KOPT-K1 (cell line): Measurements from ENCODE around the gene YPEL2.

Source experiments
- H3K27ac ChIP-seq: fragments of 200-600 bp; sonication (generic); 2 replicates; pipeline ENCODE4 v1.5.1; 2016; ENCODE audit warnings: antibody characterized with exemption, mild to moderate bottlenecking, low read depth, low read length; ENCODE audit not compliant: poor library complexity, severe bottlenecking
- H3K36me3 ChIP-seq: fragments of 200-600 bp; sonication (generic); 2 replicates; pipeline ENCODE4 v1.5.1; 2017; ENCODE audit warnings: antibody characterized with exemption, mild to moderate bottlenecking, low read length, moderate library complexity; ENCODE audit not compliant: insufficient read depth
- H3K9me3 ChIP-seq: fragments of 200-600 bp; sonication (generic); 2 replicates; pipeline ENCODE4 v1.5.1; 2017; ENCODE audit warnings: antibody characterized with exemption, low read length, mild to moderate bottlenecking; ENCODE audit not compliant: insufficient read depth, poor library complexity, severe bottlenecking

Gene YPEL2

DNA sequence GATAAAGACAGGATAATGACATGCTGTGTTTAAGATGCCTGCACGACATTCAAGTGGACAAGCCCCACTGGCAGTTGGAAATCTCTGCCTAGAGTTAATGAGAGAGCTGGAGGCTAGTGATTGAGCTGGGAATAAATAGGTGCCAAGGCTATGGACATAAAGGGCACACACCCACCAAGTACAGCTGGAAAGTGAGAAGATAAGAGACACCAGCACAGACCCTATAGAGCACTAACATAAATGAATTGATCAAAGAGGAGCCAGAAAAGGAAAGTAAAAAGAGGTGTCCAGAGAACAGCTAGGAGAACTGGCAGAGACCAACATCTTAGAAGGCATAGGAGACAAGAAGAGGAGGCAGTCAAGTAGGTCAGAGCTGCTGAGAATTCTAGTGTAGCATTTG, 101.2 kb downstream of the YPEL2 start:
- no peaks in the 10 kb centered on the region for H3K36me3 ChIP-seq
- H3K27ac ChIP-seq: no peak overlapping the region
- H3K9me3 ChIP-seq: peaks cover 11% of the 10 kb centered on the region

DNA sequence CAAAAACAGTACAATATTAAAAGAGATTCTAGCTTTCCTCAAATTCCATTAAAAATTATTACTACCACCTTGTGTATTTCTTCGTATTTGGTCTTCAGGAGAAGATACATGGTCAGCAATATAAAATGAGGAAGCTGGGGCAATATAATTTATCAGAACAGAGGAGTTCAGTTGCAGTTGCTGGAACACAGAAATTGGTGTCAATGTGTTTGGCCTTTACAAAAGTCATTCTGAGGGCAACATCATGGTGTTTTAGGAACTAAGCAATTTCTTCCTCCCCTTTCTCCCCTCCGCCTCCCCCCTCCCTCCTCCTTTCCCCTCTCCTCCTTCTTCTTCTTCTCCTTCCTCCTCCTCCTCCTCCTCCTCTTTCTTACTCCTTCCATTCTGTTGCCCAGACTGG, 102.1 kb downstream of the YPEL2 start:
- H3K27ac ChIP-seq: no peak overlapping the region
- H3K36me3 ChIP-seq: no peaks in the 10 kb centered on the region
- peaks cover 11% of the 10 kb centered on the region for H3K9me3 ChIP-seq

DNA sequence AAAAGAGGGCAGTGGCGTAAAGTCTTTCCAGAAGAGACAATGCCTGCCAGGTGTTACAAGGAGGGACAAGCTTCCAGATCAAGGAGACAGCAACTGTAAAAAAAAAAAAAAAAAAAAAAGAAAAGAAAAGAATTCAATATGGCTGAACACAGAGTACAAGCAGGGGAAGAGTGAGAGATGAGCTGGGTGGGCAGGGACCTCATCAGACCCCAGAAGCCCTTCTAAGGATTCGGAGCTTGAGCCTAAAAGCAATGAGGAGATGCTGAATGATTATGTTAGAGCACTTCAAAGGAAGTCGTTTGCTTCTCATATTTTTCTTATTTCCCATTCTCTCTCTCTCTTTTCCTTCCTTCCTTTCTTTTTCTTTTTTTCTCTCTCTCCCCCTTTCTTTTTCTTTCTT, 103.0 kb downstream of the YPEL2 start:
- H3K36me3 ChIP-seq: no peaks in the 10 kb centered on the region
- H3K27ac ChIP-seq: no peak overlapping the region
- H3K9me3 ChIP-seq: peaks cover 11% of the 10 kb centered on the region

DNA sequence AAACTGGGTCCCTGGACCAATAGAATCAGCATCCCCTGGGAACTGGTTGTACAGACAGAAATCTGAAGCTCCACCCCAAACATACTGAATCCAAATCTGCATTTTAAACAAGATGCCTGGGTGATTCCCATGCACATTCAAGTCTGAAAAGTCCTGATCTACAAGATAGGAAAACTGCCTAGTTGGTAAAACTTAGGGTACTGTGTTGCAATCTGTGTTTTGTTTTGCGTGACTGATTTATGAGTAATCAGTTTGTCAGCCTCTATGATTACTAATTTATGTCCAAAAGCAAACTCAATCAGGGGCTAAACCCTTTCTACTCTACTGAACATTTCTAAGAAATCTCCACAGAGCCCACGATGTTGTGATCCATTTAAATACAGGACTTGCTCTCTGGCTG, 103.8 kb downstream of the YPEL2 start:
- H3K9me3 ChIP-seq: peaks cover 11% of the 10 kb centered on the region
- no peak overlapping the region for H3K27ac ChIP-seq
- H3K36me3 ChIP-seq: no peaks in the 10 kb centered on the region

GRCh38 chr17:59436900-59437299, 105.4 kb downstream of the YPEL2 start:
- H3K36me3 ChIP-seq: no peaks in the 10 kb centered on the region
- peaks cover 11% of the 10 kb centered on the region for H3K9me3 ChIP-seq
- no peak overlapping the region for H3K27ac ChIP-seq

- H3K36me3 ChIP-seq: no peaks in the 10 kb centered on the region
- no peak overlapping the region for H3K27ac ChIP-seq
- H3K9me3 ChIP-seq: peaks cover 2% of the 10 kb centered on the region
Measured at GRCh38 chr17:59437791-59438281, 106.4 kb downstream of the YPEL2 start.

- no peaks in the 10 kb centered on the region for H3K36me3 ChIP-seq
- H3K27ac ChIP-seq: no peak overlapping the region
- H3K9me3 ChIP-seq: no peaks in the 10 kb centered on the region
Measured at GRCh38 chr17:59439262-59439661, 107.8 kb downstream of the YPEL2 start.

GRCh38 chr17:59439741-59440211, 108.3 kb downstream of the YPEL2 start:
- Histone ChIP-seq H3K27ac (no peak overlapping the region), H3K36me3 (no peaks in the 10 kb centered on the region), H3K9me3 (no peaks in the 10 kb centered on the region)

DNA sequence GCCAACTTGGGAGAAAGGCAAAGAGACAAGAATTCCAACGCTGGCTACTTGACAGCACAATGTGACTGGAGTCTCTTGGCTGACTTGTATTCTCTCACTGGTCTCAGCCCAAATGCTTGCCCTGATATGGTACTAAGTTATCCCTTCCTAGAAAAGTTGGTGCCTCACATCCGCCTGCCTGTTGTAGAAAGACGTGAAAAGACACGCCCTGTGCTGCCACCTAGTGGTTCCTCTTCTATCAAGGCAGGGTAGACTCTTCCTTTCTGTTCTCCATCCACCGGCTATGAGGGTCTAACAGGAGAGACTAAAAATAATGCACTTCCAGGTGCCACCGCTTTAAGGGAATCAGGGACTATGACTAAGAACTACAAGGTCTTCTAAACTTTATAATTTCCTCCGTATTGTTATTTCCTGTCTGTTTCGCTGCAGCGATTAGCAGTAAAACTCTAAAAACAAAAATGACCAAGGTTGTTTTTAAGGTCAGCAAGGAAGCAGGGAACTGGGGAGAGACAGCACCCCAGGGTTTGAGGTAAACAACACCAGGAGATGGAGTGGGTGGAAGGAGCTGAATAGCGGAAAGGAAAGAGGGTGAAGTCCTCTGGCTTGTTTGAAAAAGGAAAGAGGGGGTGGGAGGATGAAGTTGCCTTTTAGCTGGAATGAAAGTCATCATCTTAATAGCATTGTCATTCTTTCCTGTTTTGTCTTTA, 109.5 kb downstream of the YPEL2 start:
- Histone ChIP-seq H3K27ac (no peak overlapping the region), H3K36me3 (no peaks in the 10 kb centered on the region), H3K9me3 (no peaks in the 10 kb centered on the region)

- H3K9me3 ChIP-seq: no peaks in the 10 kb centered on the region
Measured at GRCh38 chr17:59441464-59442096, 110.1 kb downstream of the YPEL2 start.

GRCh38 chr17:59443106-59443505, 111.7 kb downstream of the YPEL2 start:
- no peak overlapping the region for H3K27ac ChIP-seq
- H3K9me3 ChIP-seq: no peaks in the 10 kb centered on the region
- no peaks in the 10 kb centered on the region for H3K36me3 ChIP-seq

More at GRCh38 chr17:59441464-59442096, 110.1 kb downstream of the YPEL2 start:
- H3K27ac ChIP-seq: no peak overlapping the region
- no peaks in the 10 kb centered on the region for H3K36me3 ChIP-seq
